Measurements from ENCODE around the gene IFNG-AS1. TPM values are rescaled to one million over a fixed set of nuclear protein-coding genes. Genes with fewer than 3 reads are reported as not detected.

The IFNG-AS1 gene
- polyA plus RNA-seq, 1 donor from 2014 or later = not detected

- Histone ChIP-seq H3F3A (ENCODE audit: insufficient read depth, low read length, poor library complexity, severe bottlenecking) (no peaks in the 10 kb centered on the region), H2AFZ (ENCODE audit: low read depth, low read length) (no peak overlapping the region), H3K36me3 (ENCODE audit: insufficient read depth, low read length) (no peaks in the 10 kb centered on the region), H3K79me2 (replicated peaks; ENCODE audit: insufficient read depth, low read length) (no peaks in the 10 kb centered on the region), H3K9ac (ENCODE audit: low read length) (no peak overlapping the region), H3K27me3 (ENCODE audit: insufficient read depth, low read depth, low read length) (no peaks in the 10 kb centered on the region), H4K20me1 (ENCODE audit: insufficient read depth) (no peaks in the 10 kb centered on the region), H3K9me2 (ENCODE audit: insufficient read depth, low read length) (no peaks in the 10 kb centered on the region), H3K27ac (ENCODE audit: low read length) (no peak overlapping the region), H3K4me2 (ENCODE audit: low read length) (no peak overlapping the region), H3K9me3 (ENCODE audit: low read length) (no peaks in the 10 kb centered on the region), H3K4me3 (ENCODE audit: low read length) (no peak overlapping the region)
- TF ChIP-seq TAF1 (IDR thresholded peaks at IDR 0.05; ENCODE audit: low read depth) (no peak), SMC3 (conservative IDR thresholded peaks at IDR 0.05; ENCODE audit: poor library complexity) (no peak), REST (IDR thresholded peaks at IDR 0.05; ENCODE audit: borderline replicate concordance) (no peak), RAD21 (conservative IDR thresholded peaks at IDR 0.05) (no peak), POLR2AphosphoS5 (IDR thresholded peaks at IDR 0.05) (no peak), MXI1 (conservative IDR thresholded peaks at IDR 0.05; ENCODE audit: poor library complexity, severe bottlenecking) (no peak), CTCF (IDR thresholded peaks at IDR 0.05; ENCODE audit: poor library complexity, severe bottlenecking) (no peak), EZH2 (IDR thresholded peaks at IDR 0.05; ENCODE audit: borderline replicate concordance, insufficient read depth, low read length, poor library complexity, severe bottlenecking) (no peak), EP300 (conservative IDR thresholded peaks at IDR 0.05; ENCODE audit: poor library complexity, severe bottlenecking) (no peak)
Observed at GRCh38 chr12:68030248-68030647, 41.0 kb downstream of the IFNG-AS1 start.

GRCh38 chr12:68031174-68031573 is 41.9 kb downstream of the IFNG-AS1 start:
- TF ChIP-seq TAF1 (IDR thresholded peaks at IDR 0.05; ENCODE audit: low read depth) (no peak), RAD21 (conservative IDR thresholded peaks at IDR 0.05) (no peak), CTCF (IDR thresholded peaks at IDR 0.05; ENCODE audit: poor library complexity, severe bottlenecking) (no peak), POLR2AphosphoS5 (IDR thresholded peaks at IDR 0.05) (peak; percentile 64), SMC3 (conservative IDR thresholded peaks at IDR 0.05; ENCODE audit: poor library complexity) (no peak), EZH2 (IDR thresholded peaks at IDR 0.05; ENCODE audit: borderline replicate concordance, insufficient read depth, low read length, poor library complexity, severe bottlenecking) (no peak), EP300 (conservative IDR thresholded peaks at IDR 0.05; ENCODE audit: poor library complexity, severe bottlenecking) (peak; percentile 64), MXI1 (conservative IDR thresholded peaks at IDR 0.05; ENCODE audit: poor library complexity, severe bottlenecking) (no peak), REST (IDR thresholded peaks at IDR 0.05; ENCODE audit: borderline replicate concordance) (no peak)
- Histone ChIP-seq H3K9me2 (ENCODE audit: insufficient read depth, low read length) (no peaks in the 10 kb centered on the region), H3K9ac (ENCODE audit: low read length) (no peak overlapping the region), H3K4me3 (ENCODE audit: low read length) (no peak overlapping the region), H3K36me3 (ENCODE audit: insufficient read depth, low read length) (no peaks in the 10 kb centered on the region), H3K4me2 (ENCODE audit: low read length) (no peak overlapping the region), H4K20me1 (ENCODE audit: insufficient read depth) (no peaks in the 10 kb centered on the region), H2AFZ (ENCODE audit: low read depth, low read length) (no peak overlapping the region), H3K27me3 (ENCODE audit: insufficient read depth, low read depth, low read length) (no peaks in the 10 kb centered on the region), H3K79me2 (replicated peaks; ENCODE audit: insufficient read depth, low read length) (no peaks in the 10 kb centered on the region), H3K9me3 (ENCODE audit: low read length) (no peaks in the 10 kb centered on the region), H3K27ac (ENCODE audit: low read length) (no peak overlapping the region), H3F3A (ENCODE audit: insufficient read depth, low read length, poor library complexity, severe bottlenecking) (no peaks in the 10 kb centered on the region)
